ENCODE data around the gene P2RY11.
A peak's percentile ranks its signal among the peaks of the same experiment; 100 is the strongest.

The P2RY11 gene

DNA sequence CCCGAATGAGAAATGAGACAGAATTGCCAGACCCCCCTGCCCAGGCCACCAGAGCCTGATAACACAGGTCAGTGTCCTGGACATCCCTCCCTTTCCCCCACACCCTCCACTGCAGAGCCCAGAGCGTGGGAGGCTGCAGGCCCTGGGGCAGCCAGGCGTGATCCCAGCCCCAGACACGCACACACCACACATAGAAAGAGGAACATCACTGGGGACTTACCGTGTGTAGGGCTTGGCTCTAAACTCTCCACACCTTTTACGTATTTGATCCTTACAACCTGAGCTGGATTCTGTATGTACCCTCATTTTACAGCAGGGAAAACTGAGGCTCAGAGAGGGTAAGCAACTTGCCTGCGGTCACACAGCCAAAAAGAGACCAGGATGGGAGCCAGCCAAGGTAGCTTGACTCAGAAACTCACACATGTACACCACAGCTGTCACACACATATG lies 8.7 kb upstream of the P2RY11 start:
- no peak for DNase-seq (ENCODE audit: low read depth)
- no peak for TF ChIP-seq CTCF (IDR thresholded peaks at IDR 0.05; ENCODE audit: low read length, missing control alignments)

GRCh38 chr19:10104130-10104513 lies 7.4 kb upstream of the P2RY11 start:
- H3K4me3 ChIP-seq (replicated peaks; ENCODE audit: low read depth, low read length), result no peak overlapping the region
- no peak for TF ChIP-seq CTCF (IDR thresholded peaks at IDR 0.05; ENCODE audit: low read length, missing control alignments)
- DNase-seq (ENCODE audit: low read depth), result no peak

More for the DNA sequence above, 8.7 kb upstream of the P2RY11 start:
- no peak overlapping the region for H3K4me3 ChIP-seq (replicated peaks; ENCODE audit: low read depth, low read length)

DNA sequence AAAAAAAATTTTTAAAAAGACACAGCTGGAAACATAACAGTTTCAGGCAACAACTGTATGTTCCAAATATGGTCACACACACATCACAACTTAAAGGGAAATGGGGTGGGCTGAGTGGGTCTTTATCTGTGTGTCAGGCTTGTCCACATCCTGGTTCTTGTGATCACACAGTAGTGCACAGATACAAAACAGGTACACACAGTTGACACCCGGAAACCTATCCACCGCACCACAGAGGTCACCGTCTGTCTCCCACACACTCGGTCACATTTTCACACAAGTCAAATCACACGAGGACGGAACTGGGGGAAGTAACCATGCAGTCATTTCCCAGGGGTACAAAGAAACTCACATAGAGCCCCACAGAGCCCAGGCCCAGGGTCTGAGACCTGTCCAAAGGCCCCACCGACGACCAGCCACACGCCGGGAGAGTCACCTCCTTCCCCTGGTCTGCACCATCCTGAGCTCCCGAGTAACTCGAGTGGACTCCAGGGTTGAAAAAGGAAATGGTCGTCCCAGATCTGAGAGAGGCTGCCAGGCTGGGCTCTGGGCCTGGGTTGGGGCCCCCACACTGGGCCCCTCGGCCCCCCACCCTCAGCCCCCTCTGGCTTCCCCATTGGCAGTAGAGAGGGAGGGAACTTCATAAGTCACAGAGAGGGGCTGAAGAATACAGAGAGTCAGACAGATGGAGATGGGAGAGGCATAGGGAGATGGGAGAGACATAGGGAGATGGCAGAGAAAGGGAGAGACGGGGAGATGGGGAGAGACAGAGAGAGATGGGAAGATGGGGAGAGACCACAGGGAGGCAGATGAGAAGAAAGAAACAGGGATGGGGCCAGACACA lies 6.6 kb upstream of the P2RY11 start:
- no peak for TF ChIP-seq CTCF (IDR thresholded peaks at IDR 0.05; ENCODE audit: low read length, missing control alignments)
- no peak for DNase-seq (ENCODE audit: low read depth)
- no peak overlapping the region for H3K4me3 ChIP-seq (replicated peaks; ENCODE audit: low read depth, low read length)

DNA sequence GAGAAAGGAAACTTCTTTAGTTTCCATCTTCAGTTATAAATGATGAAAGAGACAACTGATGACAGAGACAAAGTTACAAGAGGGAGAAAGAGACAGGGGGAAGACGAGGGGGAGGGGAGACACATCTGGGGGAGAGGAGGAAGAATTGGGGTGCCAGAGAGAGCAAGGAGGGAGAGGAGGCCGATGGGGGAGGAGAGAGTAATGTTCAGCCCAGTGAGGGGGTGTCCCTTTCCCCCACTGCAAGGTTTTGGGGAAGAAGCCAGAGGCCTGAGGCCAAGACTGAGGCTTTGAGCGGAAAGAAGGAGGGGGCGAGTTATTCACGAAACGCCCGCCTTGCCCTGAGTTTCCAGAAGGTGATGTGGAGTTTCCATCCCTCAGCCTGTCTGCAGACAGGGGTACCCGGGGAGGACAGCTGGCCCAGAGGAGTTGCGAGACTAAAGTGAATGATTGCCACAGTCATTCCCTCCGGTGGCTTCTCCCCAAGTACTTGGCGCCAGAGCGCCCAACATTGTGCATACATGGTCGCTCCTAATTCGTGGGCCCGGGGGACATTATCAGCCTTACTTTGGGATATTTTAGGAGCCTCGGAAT lies 5.9 kb upstream of the P2RY11 start:
- no peak for DNase-seq (ENCODE audit: low read depth)
- no peak for TF ChIP-seq CTCF (IDR thresholded peaks at IDR 0.05; ENCODE audit: low read length, missing control alignments)
- H3K4me3 ChIP-seq (replicated peaks; ENCODE audit: low read depth, low read length), result peak overlapping the region; percentile 17

- no peak for TF ChIP-seq CTCF (IDR thresholded peaks at IDR 0.05; ENCODE audit: low read length, missing control alignments)
- peak within 1 kb of the TSS; percentile 88 for H3K4me3 ChIP-seq (replicated peaks; ENCODE audit: low read depth, low read length)
Measured at GRCh38 chr19:10106100-10106936, 5.2 kb upstream of the P2RY11 start, which contains the start of gene PPAN. TSS of gene PPAN (plus strand) at chr19:10106362. CDS start at chr19:10106395, 33 bp downstream.

GRCh38 chr19:10107254-10107653 lies 4.2 kb upstream of the P2RY11 start:
- DNase-seq (ENCODE audit: low read depth), result no peak
- TF ChIP-seq CTCF (IDR thresholded peaks at IDR 0.05; ENCODE audit: low read length, missing control alignments), result no peak
- peak overlapping the region; percentile 88 for H3K4me3 ChIP-seq (replicated peaks; ENCODE audit: low read depth, low read length)

More at GRCh38 chr19:10106100-10106936, 5.2 kb upstream of the P2RY11 start, which contains the start of gene PPAN:
- DNase-seq (ENCODE audit: low read depth), result peak; percentile 99

Data from fibroblast of pulmonary artery (primary cell).